MCF 10A (cell line): ENCODE results near the gene SERPINA4. TPM values are rescaled to one million over a fixed set of nuclear protein-coding genes. Genes with fewer than 3 reads are reported as not detected.

Source experiments
- BruUV-seq: library from RNA; stranded (reverse); fragments of 400-500 nt; replicated peaks from 2 replicates; lab custom pipeline; 2021; lab: Mats Ljungman, UMichigan
- CTCF ChIA-PET: fragments of 300-600 bp; sonication (Branson Sonifier 250); formaldehyde crosslinking; extraction: SDS; loops from one replicate; lab custom pipeline; 2021; ENCODE audit warnings: antibody characterized with exemption, inconsistent platforms; lab: Yijun Ruan, JAX
- POLR2A ChIA-PET: fragments of 300-600, 350-650 bp; sonication (Branson Sonifier 250); formaldehyde crosslinking; extraction: SDS; loops from one replicate; lab custom pipeline; 2020; ENCODE audit warnings: antibody characterized with exemption, inconsistent platforms; lab: Yijun Ruan, JAX
- DNase-seq: peaks from one replicate; pipeline ENCODE4 v3.0.0-alpha.2; 2018; ENCODE audit not compliant: unreplicated experiment
- H3K27ac Mint-ChIP-seq: one replicate; pipeline ENCODE4 v1.8.0; 2022; ENCODE audit warnings: mild to moderate bottlenecking, low read depth, mixed read lengths; ENCODE audit not compliant: unreplicated experiment
- H3K27me3 Mint-ChIP-seq: one replicate; pipeline ENCODE4 v1.8.0; 2022; ENCODE audit warnings: mixed read lengths; ENCODE audit not compliant: insufficient read depth, unreplicated experiment
- H3K36me3 Mint-ChIP-seq: one replicate; pipeline ENCODE4 v1.8.0; 2022; ENCODE audit warnings: mild to moderate bottlenecking, moderate library complexity, mixed read lengths; ENCODE audit not compliant: insufficient read depth, unreplicated experiment
- H3K4me1 Mint-ChIP-seq: one replicate; pipeline ENCODE4 v1.8.0; 2022; ENCODE audit warnings: mixed read lengths; ENCODE audit not compliant: insufficient read depth, unreplicated experiment
- H3K4me3 Mint-ChIP-seq: one replicate; pipeline ENCODE4 v1.8.0; 2022; ENCODE audit warnings: mild to moderate bottlenecking, moderate library complexity, mixed read lengths; ENCODE audit not compliant: unreplicated experiment
- H3K9me3 Mint-ChIP-seq: one replicate; pipeline ENCODE4 v1.8.0; 2022; ENCODE audit warnings: mixed read lengths; ENCODE audit not compliant: unreplicated experiment
- CTCF ChIP-seq: fragments of 200-600 bp; IDR thresholded peaks from one replicate; pipeline ENCODE4 v1.8.0; 2022; ENCODE audit warnings: antibody characterized with exemption, mild to moderate bottlenecking; ENCODE audit not compliant: unreplicated experiment
- intact Hi-C: fragments of 100-400 bp; cut with micrococcal nuclease; formaldehyde crosslinking; loops from 2 replicates; pipeline ENCODE4 v1.14.1; 2022
- total RNA-seq: library from RNA; stranded (reverse); gene quantifications from 2 replicates; pipeline ENCODE4 v1.2.3, GENCODE V29; 2022

SERPINA4 gene
- total RNA-seq, 1 experiment from 2014 or later, result not detected

- no TSS peak for BruUV-seq
- Mint-ChIP-seq H3K36me3 (no peaks in the 10 kb centered on the region), H3K4me3 (no peak overlapping the region), H3K27ac (no peak overlapping the region), H3K27me3 (peaks cover 11% of the 10 kb centered on the region), H3K4me1 (no peaks in the 10 kb centered on the region), H3K9me3 (peaks cover 18% of the 10 kb centered on the region)
- intact Hi-C loops, result no loop called here
- ChIA-PET POLR2A (interaction anchor here (0.8 kb wide), 1 partner anchor 10 kb away, joined by 3 read pairs; no protein-coding TSS in a partner anchor), CTCF (interaction anchor here (0.8 kb wide), 1 partner anchor 8 kb away, joined by 3 read pairs; no protein-coding TSS in a partner anchor)
- TF ChIP-seq CTCF, result no peak
- peak; percentile 50 for DNase-seq
Measured at GRCh38 chr14:94517248-94517640, 44.0 kb upstream of the SERPINA4 start.

GRCh38 chr14:94517641-94518257 lies 43.5 kb upstream of the SERPINA4 start:
- intact Hi-C loops, result no loop called here
- BruUV-seq, result no TSS peak
- Mint-ChIP-seq H3K27ac (no peak overlapping the region), H3K36me3 (no peaks in the 10 kb centered on the region), H3K27me3 (peaks cover 11% of the 10 kb centered on the region), H3K4me1 (no peaks in the 10 kb centered on the region), H3K9me3 (peaks cover 18% of the 10 kb centered on the region), H3K4me3 (no peak overlapping the region)
- ChIA-PET CTCF (interaction anchor here (0.6 kb wide), 1 partner anchor 39 kb away, joined by 5 read pairs; no protein-coding TSS in a partner anchor), POLR2A (interaction anchor here (0.8 kb wide), 1 partner anchor 10 kb away, joined by 3 read pairs; no protein-coding TSS in a partner anchor)
- no peak for DNase-seq
- TF ChIP-seq CTCF, result no peak

DNA sequence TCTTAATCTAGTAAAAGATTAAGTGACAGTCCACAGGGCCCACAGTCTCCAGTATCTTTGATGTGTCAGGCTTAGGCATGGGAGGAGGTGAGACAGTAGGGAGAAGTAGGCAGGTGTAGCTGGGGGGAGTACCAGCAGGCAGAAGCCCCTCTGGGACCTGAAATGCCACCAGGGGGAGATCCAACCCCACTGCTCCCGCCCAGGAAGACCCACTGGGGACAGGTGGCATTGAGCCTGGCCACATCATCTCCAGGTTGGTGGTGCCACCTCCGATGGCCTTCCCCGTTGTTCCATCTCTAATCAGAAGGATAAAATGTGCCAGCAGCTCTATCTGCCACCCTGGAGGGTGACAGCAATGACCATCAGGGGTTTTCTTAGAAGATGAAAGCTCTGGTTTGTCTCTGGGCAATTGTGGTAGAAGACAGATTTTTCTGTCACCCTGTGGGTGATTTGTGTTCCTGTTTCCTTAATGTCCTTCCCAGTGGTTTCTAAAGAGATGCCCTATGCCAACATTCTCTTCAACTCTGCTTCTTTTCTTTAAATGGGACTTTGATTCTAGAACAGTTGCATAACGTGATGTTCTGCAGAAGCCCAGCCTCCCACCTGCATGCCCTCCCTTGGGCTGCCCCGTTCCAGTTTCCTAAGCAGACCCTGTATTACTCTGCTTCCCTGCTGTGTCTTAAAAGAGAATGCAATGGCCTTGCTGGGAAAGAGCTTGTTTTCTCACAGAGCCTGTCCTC lies 39.7 kb upstream of the SERPINA4 start:
- ChIA-PET POLR2A (no interaction called here), CTCF (interaction anchor here (2.1 kb wide), 1 partner anchor 28 kb away, joined by 12 read pairs; no protein-coding TSS in a partner anchor)
- no peak for TF ChIP-seq CTCF
- Mint-ChIP-seq H3K27ac (no peak overlapping the region), H3K4me1 (no peaks in the 10 kb centered on the region), H3K36me3 (no peaks in the 10 kb centered on the region), H3K27me3 (peaks cover 32% of the 10 kb centered on the region), H3K4me3 (no peak overlapping the region), H3K9me3 (peaks cover 19% of the 10 kb centered on the region)
- intact Hi-C loops, result no loop called here
- DNase-seq, result no peak
- no TSS peak for BruUV-seq

- H3K27me3 Mint-ChIP-seq, result peaks cover 38% of the 10 kb centered on the region
- H3K4me3 Mint-ChIP-seq, result no peak overlapping the region
- POLR2A ChIA-PET, result no interaction called here
- no TSS peak for BruUV-seq
- CTCF ChIA-PET, result interaction anchor here (2.1 kb wide), 1 partner anchor 27 kb away, joined by 12 read pairs; no protein-coding TSS in a partner anchor
- no peak for TF ChIP-seq CTCF
- peaks cover 26% of the 10 kb centered on the region for H3K9me3 Mint-ChIP-seq
- H3K36me3 Mint-ChIP-seq, result no peaks in the 10 kb centered on the region
- intact Hi-C loops, result no loop called here
- no peak for DNase-seq
- no peak overlapping the region for H3K27ac Mint-ChIP-seq
- H3K4me1 Mint-ChIP-seq, result no peaks in the 10 kb centered on the region
Measured at GRCh38 chr14:94522115-94522724, 39.0 kb upstream of the SERPINA4 start.
